Fibroblast of mammary gland (primary cell): Measurements from ENCODE around the gene ZYX.

Source experiments
- DNase-seq: peaks from one replicate; pipeline ENCODE4 v3.0.0-alpha.2; 2010; ENCODE audit warnings: low read depth
- H3K4me3 ChIP-seq: 2 replicates; pipeline ENCODE4 v1.5.1; 2011; ENCODE audit warnings: low read depth, mild to moderate bottlenecking, low read length, moderate library complexity; ENCODE audit not compliant: control insufficient read depth
- TF ChIP-seq, protein P1 (sequence below): conservative IDR thresholded peaks from 2 replicates; pipeline ENCODE4 v1.5.1; 2011; ENCODE audit warnings: low read depth, low read length, inconsistent platforms; ENCODE audit not compliant: control insufficient read depth, insufficient read depth

The ZYX gene

DNA sequence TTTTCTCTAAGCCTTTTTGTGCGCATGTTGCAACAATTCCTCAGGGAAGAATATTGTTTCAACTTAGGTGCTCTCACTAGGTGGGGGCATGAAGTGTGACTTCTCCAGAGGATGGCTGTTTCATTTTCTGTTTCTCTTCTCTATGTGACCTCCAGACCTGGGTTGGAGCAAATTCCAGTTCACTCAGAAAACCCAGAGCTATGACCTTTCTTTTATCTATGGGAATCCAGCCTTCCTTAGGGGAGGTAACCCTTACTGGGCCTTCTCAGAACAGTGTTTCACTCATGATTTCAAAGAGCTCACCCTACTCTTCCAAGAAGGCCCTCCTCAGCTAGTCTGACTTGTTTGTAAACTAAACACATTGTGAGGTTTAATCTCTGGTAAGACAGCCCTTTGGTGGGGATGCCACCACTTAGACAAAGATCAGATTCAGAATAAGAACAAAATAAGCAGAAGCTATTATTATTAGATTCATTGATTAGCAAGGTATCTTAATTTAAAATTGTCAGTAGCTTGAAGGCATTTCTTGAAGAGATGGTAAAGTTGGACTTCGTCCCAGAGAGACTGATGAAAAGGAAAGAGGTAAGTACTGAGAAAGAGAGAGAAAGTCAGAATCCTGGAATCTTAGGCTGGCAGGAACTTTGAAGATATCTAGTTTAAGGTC is 45.5 kb downstream of the ZYX start:
- no peak for DNase-seq
- H3K4me3 ChIP-seq: no peak overlapping the region

DNA sequence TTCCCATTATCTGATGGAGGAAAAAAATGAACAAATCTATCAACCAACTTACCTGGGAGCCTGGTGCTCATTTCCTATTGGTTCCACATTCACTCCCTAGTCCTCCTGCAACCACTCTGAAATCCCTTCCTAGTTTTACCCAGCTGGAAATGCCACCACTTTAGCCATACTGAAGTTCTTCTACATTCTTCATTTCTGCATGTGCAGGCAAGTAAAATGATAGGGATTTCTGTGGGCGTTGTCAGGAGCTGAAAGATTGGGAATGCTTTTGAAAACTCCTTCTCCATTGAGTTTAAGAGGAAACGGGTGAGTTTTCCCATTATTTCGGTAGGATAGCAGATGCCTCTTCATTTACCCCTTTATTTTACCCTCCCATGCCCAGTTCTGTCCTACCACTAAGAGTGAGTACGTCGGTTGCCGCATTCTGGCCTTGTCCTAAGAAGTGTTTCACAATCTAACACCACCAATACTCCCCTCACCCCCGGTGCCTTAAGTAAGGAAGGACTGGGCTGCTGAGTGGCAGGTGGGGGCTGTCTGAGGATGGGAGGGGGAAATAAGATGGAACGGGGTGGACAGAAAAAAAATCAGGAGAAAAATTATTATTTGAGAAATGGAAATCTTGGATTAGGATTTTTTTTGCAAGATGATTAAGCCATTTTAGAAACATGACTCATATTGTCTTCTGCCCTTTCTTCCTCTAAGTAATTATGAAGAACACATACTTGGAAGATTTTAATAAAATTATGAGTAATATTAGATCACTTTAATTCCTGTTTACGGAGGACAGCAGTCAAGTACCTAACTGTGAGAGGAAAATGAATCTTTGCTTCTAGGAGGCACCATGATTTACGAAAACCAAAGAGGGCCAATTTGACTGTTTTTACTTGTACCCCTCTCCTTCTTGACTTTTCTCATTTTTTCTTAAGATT is 48.9 kb downstream of the ZYX start:
- TF ChIP-seq, protein P1, sequence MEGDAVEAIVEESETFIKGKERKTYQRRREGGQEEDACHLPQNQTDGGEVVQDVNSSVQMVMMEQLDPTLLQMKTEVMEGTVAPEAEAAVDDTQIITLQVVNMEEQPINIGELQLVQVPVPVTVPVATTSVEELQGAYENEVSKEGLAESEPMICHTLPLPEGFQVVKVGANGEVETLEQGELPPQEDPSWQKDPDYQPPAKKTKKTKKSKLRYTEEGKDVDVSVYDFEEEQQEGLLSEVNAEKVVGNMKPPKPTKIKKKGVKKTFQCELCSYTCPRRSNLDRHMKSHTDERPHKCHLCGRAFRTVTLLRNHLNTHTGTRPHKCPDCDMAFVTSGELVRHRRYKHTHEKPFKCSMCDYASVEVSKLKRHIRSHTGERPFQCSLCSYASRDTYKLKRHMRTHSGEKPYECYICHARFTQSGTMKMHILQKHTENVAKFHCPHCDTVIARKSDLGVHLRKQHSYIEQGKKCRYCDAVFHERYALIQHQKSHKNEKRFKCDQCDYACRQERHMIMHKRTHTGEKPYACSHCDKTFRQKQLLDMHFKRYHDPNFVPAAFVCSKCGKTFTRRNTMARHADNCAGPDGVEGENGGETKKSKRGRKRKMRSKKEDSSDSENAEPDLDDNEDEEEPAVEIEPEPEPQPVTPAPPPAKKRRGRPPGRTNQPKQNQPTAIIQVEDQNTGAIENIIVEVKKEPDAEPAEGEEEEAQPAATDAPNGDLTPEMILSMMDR: no peak
- DNase-seq: peak; percentile 59

More for the DNA sequence above, 45.5 kb downstream of the ZYX start:
- TF ChIP-seq, protein P1: no peak

DNA sequence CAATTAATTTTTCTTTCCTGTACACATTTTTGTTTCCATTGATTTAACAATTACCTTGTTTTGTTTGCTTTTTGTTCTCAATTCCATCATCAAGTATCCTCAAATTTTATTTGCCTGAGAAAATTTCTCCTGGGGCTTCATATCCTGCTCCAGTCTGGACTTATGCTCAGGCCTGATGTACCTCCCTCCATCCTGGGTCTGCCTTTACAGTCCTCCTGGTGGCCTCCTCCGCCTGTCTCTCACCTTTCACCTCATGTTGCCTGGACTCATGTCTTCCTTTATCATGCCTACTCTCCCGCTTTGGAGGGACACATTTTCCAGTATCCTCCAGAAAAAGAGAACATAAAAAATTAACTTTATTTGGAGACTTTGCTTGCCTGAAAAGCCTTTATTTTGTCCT is 50.0 kb downstream of the ZYX start:
- TF ChIP-seq, protein P1: no peak
- no peak overlapping the region for H3K4me3 ChIP-seq
- DNase-seq: no peak

More for the DNA sequence above, 48.9 kb downstream of the ZYX start:
- no peak overlapping the region for H3K4me3 ChIP-seq

DNA sequence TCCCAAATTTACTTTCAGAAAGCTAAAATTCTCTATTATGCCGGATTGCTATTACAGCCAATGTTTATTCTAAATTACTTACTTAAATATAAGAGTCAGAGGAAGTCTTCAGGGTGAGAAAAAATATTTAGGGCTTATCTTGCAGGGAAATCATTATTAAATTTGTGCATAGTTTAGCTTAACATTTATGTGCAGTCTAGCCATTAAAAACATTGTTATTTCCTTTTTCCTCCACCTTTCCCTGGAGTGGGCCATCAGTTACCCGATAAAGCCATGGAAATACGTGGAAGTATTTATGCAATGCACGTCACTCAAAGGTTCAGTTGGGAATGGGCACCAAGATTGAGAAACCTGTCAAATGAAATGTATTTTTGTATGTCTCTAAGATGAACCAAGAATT is 52.6 kb downstream of the ZYX start:
- DNase-seq: no peak
- TF ChIP-seq, protein P1: no peak
- H3K4me3 ChIP-seq: no peak overlapping the region

DNA sequence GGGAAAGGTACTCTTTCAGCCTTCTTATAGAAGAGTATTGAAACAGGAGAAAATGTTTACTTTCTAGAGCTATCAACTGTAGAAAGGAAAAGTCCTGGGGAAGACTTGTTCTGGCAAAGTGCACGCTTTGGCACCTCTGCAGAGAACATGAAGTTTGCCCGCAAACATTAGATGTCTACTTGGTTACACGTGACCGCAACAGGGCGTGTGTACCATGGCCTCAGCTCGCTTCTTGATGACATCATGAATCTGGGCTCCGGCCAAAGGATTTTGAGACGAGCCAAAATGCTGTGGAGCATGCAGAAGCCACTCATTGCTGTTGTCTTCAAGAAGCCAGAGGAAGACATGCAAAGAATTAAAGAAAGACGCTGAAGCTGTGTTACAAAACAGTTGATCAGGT is 53.5 kb downstream of the ZYX start:
- H3K4me3 ChIP-seq: no peak overlapping the region
- peak; percentile 92 for DNase-seq
- TF ChIP-seq, protein P1: no peak

DNA sequence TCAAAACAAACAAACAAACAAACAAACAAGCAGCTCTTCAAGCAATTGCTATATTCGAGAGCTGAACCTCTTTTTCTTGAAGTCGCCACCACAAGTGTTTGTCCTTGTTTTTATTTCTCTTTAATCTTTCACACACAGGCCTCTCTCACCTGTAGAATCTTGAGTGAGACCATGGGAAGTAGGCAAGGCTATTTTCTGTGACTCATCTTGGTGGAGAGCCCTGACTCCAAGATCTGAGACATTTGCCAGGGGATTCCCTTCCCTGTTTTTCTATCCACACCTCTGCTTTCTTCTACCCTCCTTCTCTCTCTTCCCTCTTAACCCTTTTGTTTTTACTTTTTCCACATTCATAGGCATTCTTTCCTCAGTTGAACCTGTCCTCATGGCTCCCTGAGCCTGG is 54.1 kb downstream of the ZYX start:
- DNase-seq: peak; percentile 56
- TF ChIP-seq, protein P1: no peak
- H3K4me3 ChIP-seq: no peak overlapping the region
